ENCODE measurements around the gene IFIT5. TPM values are rescaled to one million over a fixed set of nuclear protein-coding genes. Genes with fewer than 3 reads are reported as not detected.
"Not testable (repeated sequence)": the region's sequence is repeated elsewhere in the genome, so short reads cannot be mapped to it uniquely, and the experiment has no call there.

Gene IFIT5
- total RNA-seq, 2 experiments from 2014 or later: 7.0 to 7.2 TPM

GRCh38 chr10:89442289-89442688, 27.9 kb downstream of the IFIT5 start:
- H3K4me1 Mint-ChIP-seq (ENCODE audit: low read depth): no peaks in the 10 kb centered on the region

GRCh38 chr10:89444819-89445218, 30.5 kb downstream of the IFIT5 start:
- intact Hi-C loops (cut with micrococcal nuclease); H3K27me3 Mint-ChIP-seq (ENCODE audit: low read depth); H3K27ac Mint-ChIP-seq; H3K9me3 Mint-ChIP-seq; H3K4me3 Mint-ChIP-seq; DNase-seq; H3K36me3 Mint-ChIP-seq (ENCODE audit: low read depth); H3K4me1 Mint-ChIP-seq (ENCODE audit: low read depth); CTCF ChIA-PET: not testable (repeated sequence)

More at GRCh38 chr10:89442289-89442688, 27.9 kb downstream of the IFIT5 start:
- intact Hi-C loops (cut with micrococcal nuclease): no loop called here
- Mint-ChIP-seq H3K9me3 (peaks cover 6% of the 10 kb centered on the region), H3K4me3 (no peak overlapping the region), H3K36me3 (ENCODE audit: low read depth) (no peaks in the 10 kb centered on the region), H3K27ac (no peak overlapping the region), H3K27me3 (ENCODE audit: low read depth) (no peaks in the 10 kb centered on the region)
- no peak for DNase-seq
- CTCF ChIA-PET: interaction anchor here (0.7 kb wide), 1 partner anchor 161 kb away, joined by 3 read pairs; no protein-coding TSS in a partner anchor

- Mint-ChIP-seq H3K9me3 (peaks cover 6% of the 10 kb centered on the region), H3K4me1 (ENCODE audit: low read depth) (peaks cover 5% of the 10 kb centered on the region), H3K4me3 (no peak overlapping the region), H3K36me3 (ENCODE audit: low read depth) (no peaks in the 10 kb centered on the region), H3K27ac (no peak overlapping the region), H3K27me3 (ENCODE audit: low read depth) (no peaks in the 10 kb centered on the region)
- CTCF ChIA-PET: interaction anchor here (0.6 to 1.2 kb wide), 3 partner anchors 10 to 93 kb away, joined by 3 read pairs; no protein-coding TSS in a partner anchor
- DNase-seq: no peak
- intact Hi-C loops (cut with micrococcal nuclease): no loop called here
Measured at GRCh38 chr10:89450901-89451300, 36.5 kb downstream of the IFIT5 start.

GRCh38 chr10:89452193-89452592, 37.8 kb downstream of the IFIT5 start:
- H3K4me1 Mint-ChIP-seq (ENCODE audit: low read depth): peaks cover 5% of the 10 kb centered on the region
- H3K9me3 Mint-ChIP-seq: no peaks in the 10 kb centered on the region

GRCh38 chr10:89454561-89455347, 40.4 kb downstream of the IFIT5 start:
- intact Hi-C loops (cut with micrococcal nuclease): no loop called here
- Mint-ChIP-seq H3K27me3 (ENCODE audit: low read depth) (peaks cover 3% of the 10 kb centered on the region), H3K9me3 (no peaks in the 10 kb centered on the region), H3K4me1 (ENCODE audit: low read depth) (peaks cover 5% of the 10 kb centered on the region), H3K27ac (no peak overlapping the region), H3K4me3 (no peak overlapping the region), H3K36me3 (ENCODE audit: low read depth) (no peaks in the 10 kb centered on the region)
- CTCF ChIA-PET: interaction anchor here (0.7 kb wide), 1 partner anchor 67 kb away, joined by 5 read pairs; no protein-coding TSS in a partner anchor
- DNase-seq: no peak

More at GRCh38 chr10:89452193-89452592, 37.8 kb downstream of the IFIT5 start:
- no peaks in the 10 kb centered on the region for H3K36me3 Mint-ChIP-seq (ENCODE audit: low read depth)
- H3K27me3 Mint-ChIP-seq (ENCODE audit: low read depth): peaks cover 3% of the 10 kb centered on the region
- H3K4me3 Mint-ChIP-seq: no peak overlapping the region
- CTCF ChIA-PET: interaction anchor here (0.6 kb wide), 1 partner anchor 82 kb away, joined by 3 read pairs; no protein-coding TSS in a partner anchor
- intact Hi-C loops (cut with micrococcal nuclease): no loop called here
- no peak for DNase-seq
- H3K27ac Mint-ChIP-seq: no peak overlapping the region

- H3K4me3 Mint-ChIP-seq: no peak overlapping the region
- no peak for DNase-seq
- no peaks in the 10 kb centered on the region for H3K4me1 Mint-ChIP-seq (ENCODE audit: low read depth)
- H3K36me3 Mint-ChIP-seq (ENCODE audit: low read depth): no peaks in the 10 kb centered on the region
- H3K27me3 Mint-ChIP-seq (ENCODE audit: low read depth): peaks cover 3% of the 10 kb centered on the region
- CTCF ChIA-PET: no interaction called here
- H3K27ac Mint-ChIP-seq: no peak overlapping the region
- intact Hi-C loops (cut with micrococcal nuclease): no loop called here
- H3K9me3 Mint-ChIP-seq: no peaks in the 10 kb centered on the region
Measured at GRCh38 chr10:89458291-89458690, 43.9 kb downstream of the IFIT5 start.

- Mint-ChIP-seq H3K4me1 (ENCODE audit: low read depth) (no peaks in the 10 kb centered on the region), H3K36me3 (ENCODE audit: low read depth) (no peaks in the 10 kb centered on the region)
Measured at GRCh38 chr10:89458784-89459183, 44.4 kb downstream of the IFIT5 start.

GRCh38 chr10:89463846-89464537, 49.6 kb downstream of the IFIT5 start:
- no peaks in the 10 kb centered on the region for H3K9me3 Mint-ChIP-seq
- H3K4me3 Mint-ChIP-seq: no peak overlapping the region

More at GRCh38 chr10:89458784-89459183, 44.4 kb downstream of the IFIT5 start:
- intact Hi-C loops (cut with micrococcal nuclease): no loop called here
- DNase-seq: no peak
- Mint-ChIP-seq H3K4me3 (no peak overlapping the region), H3K27ac (no peak overlapping the region), H3K9me3 (no peaks in the 10 kb centered on the region), H3K27me3 (ENCODE audit: low read depth) (peaks cover 3% of the 10 kb centered on the region)
- CTCF ChIA-PET: no interaction called here

GRCh38 chr10:89465196-89465595, 50.8 kb downstream of the IFIT5 start:
- Mint-ChIP-seq H3K27ac (no peak overlapping the region), H3K36me3 (ENCODE audit: low read depth) (no peaks in the 10 kb centered on the region), H3K4me3 (no peak overlapping the region), H3K4me1 (ENCODE audit: low read depth) (no peaks in the 10 kb centered on the region), H3K27me3 (ENCODE audit: low read depth) (no peaks in the 10 kb centered on the region), H3K9me3 (no peaks in the 10 kb centered on the region)
- intact Hi-C loops (cut with micrococcal nuclease): no loop called here
- CTCF ChIA-PET: interaction anchor here (1.1 to 1.5 kb wide), 2 partner anchors 26 to 97 kb away, joined by 3 to 4 read pairs; no protein-coding TSS in a partner anchor
- no peak for DNase-seq

More at GRCh38 chr10:89463846-89464537, 49.6 kb downstream of the IFIT5 start:
- Mint-ChIP-seq H3K36me3 (ENCODE audit: low read depth) (no peaks in the 10 kb centered on the region), H3K27me3 (ENCODE audit: low read depth) (no peaks in the 10 kb centered on the region), H3K27ac (no peak overlapping the region), H3K4me1 (ENCODE audit: low read depth) (no peaks in the 10 kb centered on the region)
- intact Hi-C loops (cut with micrococcal nuclease): no loop called here
- CTCF ChIA-PET: no interaction called here
- DNase-seq: no peak

- Mint-ChIP-seq H3K9me3 (no peaks in the 10 kb centered on the region), H3K27ac (no peak overlapping the region), H3K27me3 (ENCODE audit: low read depth) (no peaks in the 10 kb centered on the region), H3K4me1 (ENCODE audit: low read depth) (no peaks in the 10 kb centered on the region), H3K4me3 (no peak overlapping the region), H3K36me3 (ENCODE audit: low read depth) (no peaks in the 10 kb centered on the region)
- CTCF ChIA-PET: interaction anchor here (0.7 to 1.2 kb wide), 2 partner anchors 14 to 127 kb away, joined by 3 read pairs; no protein-coding TSS in a partner anchor
- intact Hi-C loops (cut with micrococcal nuclease): no loop called here
- no peak for DNase-seq
Measured at GRCh38 chr10:89466599-89467035, 52.2 kb downstream of the IFIT5 start.

- intact Hi-C loops (cut with micrococcal nuclease): no loop called here
- DNase-seq: no peak
- H3K27me3 Mint-ChIP-seq (ENCODE audit: low read depth): no peaks in the 10 kb centered on the region
- H3K4me1 Mint-ChIP-seq (ENCODE audit: low read depth): no peaks in the 10 kb centered on the region
- H3K36me3 Mint-ChIP-seq (ENCODE audit: low read depth): no peaks in the 10 kb centered on the region
- no peak overlapping the region for H3K4me3 Mint-ChIP-seq
- H3K9me3 Mint-ChIP-seq: no peaks in the 10 kb centered on the region
- H3K27ac Mint-ChIP-seq: no peak overlapping the region
- CTCF ChIA-PET: no interaction called here
Measured at GRCh38 chr10:89468191-89468965, 54.0 kb downstream of the IFIT5 start.

GRCh38 chr10:89469517-89469916, 55.1 kb downstream of the IFIT5 start:
- Mint-ChIP-seq H3K27ac (no peak overlapping the region), H3K9me3 (no peaks in the 10 kb centered on the region), H3K27me3 (ENCODE audit: low read depth) (no peaks in the 10 kb centered on the region), H3K4me1 (ENCODE audit: low read depth) (no peaks in the 10 kb centered on the region), H3K4me3 (no peak overlapping the region), H3K36me3 (ENCODE audit: low read depth) (no peaks in the 10 kb centered on the region)
- intact Hi-C loops (cut with micrococcal nuclease): no loop called here
- CTCF ChIA-PET: interaction anchor here (0.7 kb wide), 1 partner anchor 1814 kb away, joined by 3 read pairs; no protein-coding TSS in a partner anchor
- no peak for DNase-seq
